Activated naive CD8-positive, alpha-beta T cell treated with anti-CD3 and anti-CD28 coated beads, Interleukin-2, amount 50 U/mL, for 24 hours (primary cell): ENCODE data around the gene GLRA1.
"Not testable (repeated sequence)": the region's sequence is repeated elsewhere in the genome, so short reads cannot be mapped to it uniquely, and the experiment has no call there.

Experiments
- ATAC-seq: fragments of 150-1000 bp; cut with Tn5 transposase; one replicate; pipeline ENCODE4 v1.10.0; 2021
- DNase-seq: peaks from one replicate; pipeline ENCODE4 v3.0.0; 2021
- H3K27ac Mint-ChIP-seq: one replicate; pipeline ENCODE4 v1.8.0; 2021; ENCODE audit warnings: mild to moderate bottlenecking, mixed read lengths
- H3K27me3 Mint-ChIP-seq: one replicate; pipeline ENCODE4 v1.8.0; 2021; ENCODE audit warnings: mixed read lengths
- H3K36me3 Mint-ChIP-seq: one replicate; pipeline ENCODE4 v1.8.0; 2021; ENCODE audit warnings: low read depth, mixed read lengths
- H3K4me1 Mint-ChIP-seq: one replicate; pipeline ENCODE4 v1.8.0; 2021; ENCODE audit warnings: mixed read lengths
- H3K4me3 Mint-ChIP-seq: one replicate; pipeline ENCODE4 v1.8.0; 2021; ENCODE audit warnings: mild to moderate bottlenecking, moderate library complexity, mixed read lengths
- H3K9me3 Mint-ChIP-seq: one replicate; pipeline ENCODE4 v1.8.0; 2021; ENCODE audit warnings: mixed read lengths

The GLRA1 gene

DNA sequence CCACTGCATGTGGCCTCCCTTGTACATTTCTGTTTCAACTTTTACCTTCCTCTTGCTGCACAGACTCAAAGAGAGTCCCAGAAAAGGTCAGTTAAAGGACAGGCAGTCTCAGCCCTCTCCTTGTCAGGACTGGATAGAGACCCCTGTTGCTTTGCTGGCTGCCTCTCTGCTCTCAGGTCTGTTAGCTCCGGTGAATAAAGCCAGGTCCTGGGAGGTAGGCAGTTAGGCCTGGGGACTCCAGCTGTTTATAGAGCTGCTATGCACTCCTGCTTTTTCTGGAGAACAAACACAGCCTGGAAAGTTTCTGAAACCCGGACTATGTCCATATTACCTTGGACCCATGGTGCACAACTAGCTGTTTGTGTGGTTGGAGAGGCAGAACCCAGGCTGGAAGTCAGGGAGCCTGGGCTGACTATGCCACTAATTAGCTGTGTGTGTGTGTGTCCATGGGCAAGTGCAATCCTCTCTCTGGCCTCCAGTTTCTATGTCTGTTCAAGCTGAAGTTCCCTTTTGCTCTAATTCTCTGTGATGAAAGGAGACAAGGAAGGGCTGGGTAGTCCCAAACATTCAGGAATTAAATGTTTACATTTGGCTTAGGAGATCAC, 42.9 kb downstream of the GLRA1 start:
- no peak overlapping the region for H3K27ac Mint-ChIP-seq
- peaks cover 12% of the 10 kb centered on the region for H3K9me3 Mint-ChIP-seq
- DNase-seq = no peak
- ATAC-seq = no peak
- H3K27me3 Mint-ChIP-seq = no peaks in the 10 kb centered on the region
- no peak overlapping the region for H3K4me3 Mint-ChIP-seq
- no peaks in the 10 kb centered on the region for H3K4me1 Mint-ChIP-seq
- peaks cover 3% of the 10 kb centered on the region for H3K36me3 Mint-ChIP-seq

DNA sequence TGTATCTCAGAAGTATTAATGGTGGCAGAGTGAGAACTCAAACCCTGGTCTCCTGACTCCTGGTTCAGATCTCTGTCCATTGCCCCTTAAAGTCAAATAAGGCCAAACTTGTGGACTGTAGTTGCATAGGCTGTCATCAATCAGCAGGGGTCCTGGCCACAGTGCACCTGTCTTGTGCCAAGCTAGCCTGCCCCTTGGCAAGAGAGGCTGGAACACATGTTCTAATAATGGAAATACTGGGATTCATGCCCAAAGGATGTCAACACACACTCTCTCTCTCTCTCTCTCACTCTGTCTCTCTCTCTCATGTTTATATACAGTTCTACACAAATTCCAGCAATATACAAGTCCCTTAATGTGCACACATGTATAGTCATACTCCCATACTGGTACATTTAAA, 44.3 kb downstream of the GLRA1 start:
- Mint-ChIP-seq H3K4me3 (no peak overlapping the region), H3K4me1 (no peaks in the 10 kb centered on the region), H3K27me3 (no peaks in the 10 kb centered on the region), H3K36me3 (peaks cover 3% of the 10 kb centered on the region), H3K9me3 (peaks cover 12% of the 10 kb centered on the region), H3K27ac (no peak overlapping the region)
- ATAC-seq = no peak
- no peak for DNase-seq

- H3K36me3 Mint-ChIP-seq = peaks cover 3% of the 10 kb centered on the region
- H3K27me3 Mint-ChIP-seq = no peaks in the 10 kb centered on the region
- ATAC-seq = no peak
- peaks cover 12% of the 10 kb centered on the region for H3K9me3 Mint-ChIP-seq
- no peak overlapping the region for H3K4me3 Mint-ChIP-seq
- H3K27ac Mint-ChIP-seq = no peak overlapping the region
- H3K4me1 Mint-ChIP-seq = peaks cover under 1% of the 10 kb centered on the region
- DNase-seq = no peak
These were observed 51.0 kb downstream of the GLRA1 start for GRCh38 chr5:151873701-151874100.

DNA sequence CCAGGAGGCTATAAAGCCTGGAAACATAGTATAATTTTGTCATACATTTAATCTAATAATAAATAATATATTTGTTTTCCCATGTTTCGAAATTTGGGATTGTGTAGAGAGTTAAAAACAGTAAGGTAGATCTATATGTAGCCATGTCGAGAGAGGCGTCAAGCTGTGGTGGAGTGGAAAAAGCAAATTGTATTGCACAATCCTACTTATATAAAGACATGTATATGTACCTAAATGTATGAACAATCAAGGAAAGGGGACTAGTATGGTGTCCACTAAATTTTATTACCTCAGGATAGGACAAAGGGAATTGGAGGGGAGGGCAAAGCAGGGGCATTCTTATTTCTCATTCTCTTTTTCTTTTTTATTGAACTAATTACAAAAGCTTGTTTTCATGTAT, 52.0 kb downstream of the GLRA1 start:
- no peaks in the 10 kb centered on the region for H3K27me3 Mint-ChIP-seq
- peaks cover 3% of the 10 kb centered on the region for H3K4me1 Mint-ChIP-seq
- peaks cover 3% of the 10 kb centered on the region for H3K36me3 Mint-ChIP-seq
- H3K4me3 Mint-ChIP-seq = no peak overlapping the region
- peaks cover 7% of the 10 kb centered on the region for H3K9me3 Mint-ChIP-seq
- DNase-seq (no peak), ATAC-seq (no peak)
- H3K27ac Mint-ChIP-seq = no peak overlapping the region

DNA sequence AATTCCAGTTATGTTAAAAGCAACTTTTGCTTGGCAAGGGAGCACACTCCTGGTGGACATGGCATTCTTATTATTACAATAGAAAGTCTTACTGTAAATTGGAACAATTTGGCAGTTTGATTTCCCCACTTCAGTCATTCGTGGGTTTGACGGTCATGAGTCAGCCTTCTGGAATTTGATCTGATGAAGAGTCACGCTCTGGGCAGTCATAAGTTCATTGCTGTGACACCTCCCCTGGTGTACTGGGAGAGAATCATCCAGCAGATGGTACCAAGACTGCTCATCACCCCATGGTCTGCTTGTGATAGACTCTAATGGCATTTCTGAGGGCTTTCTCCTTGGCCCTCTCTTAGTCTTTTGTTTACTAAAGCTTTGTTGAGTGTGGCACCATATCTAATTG, 53.8 kb downstream of the GLRA1 start:
- Mint-ChIP-seq H3K4me3 (no peak overlapping the region), H3K36me3 (no peaks in the 10 kb centered on the region), H3K27ac (no peak overlapping the region), H3K9me3 (no peaks in the 10 kb centered on the region), H3K27me3 (no peaks in the 10 kb centered on the region), H3K4me1 (peaks cover 3% of the 10 kb centered on the region)
- DNase-seq = no peak
- peak; percentile 76 for ATAC-seq

DNA sequence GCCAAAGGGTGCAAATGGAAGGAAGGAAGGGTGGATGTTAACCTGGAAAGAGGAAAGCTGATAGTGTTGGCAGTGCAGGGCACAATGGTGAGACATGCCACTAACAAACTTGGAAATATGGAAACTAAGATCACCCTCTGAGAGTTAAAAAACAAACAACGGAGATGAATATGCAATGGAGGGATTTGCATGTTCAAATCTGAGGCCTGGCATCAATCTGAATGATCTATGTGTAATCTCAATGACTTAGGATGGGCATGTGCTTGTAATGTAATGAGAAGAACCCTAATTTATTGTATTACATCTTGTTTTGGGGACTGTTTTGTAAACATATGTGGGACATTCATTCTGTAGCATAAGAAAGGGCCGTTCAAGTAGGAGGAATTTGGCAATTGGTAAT, 54.4 kb downstream of the GLRA1 start:
- no peak overlapping the region for H3K4me3 Mint-ChIP-seq
- ATAC-seq (no peak), DNase-seq (no peak)
- H3K9me3 Mint-ChIP-seq = no peaks in the 10 kb centered on the region
- no peaks in the 10 kb centered on the region for H3K36me3 Mint-ChIP-seq
- no peak overlapping the region for H3K27ac Mint-ChIP-seq
- H3K27me3 Mint-ChIP-seq = no peaks in the 10 kb centered on the region
- peaks cover 3% of the 10 kb centered on the region for H3K4me1 Mint-ChIP-seq

DNA sequence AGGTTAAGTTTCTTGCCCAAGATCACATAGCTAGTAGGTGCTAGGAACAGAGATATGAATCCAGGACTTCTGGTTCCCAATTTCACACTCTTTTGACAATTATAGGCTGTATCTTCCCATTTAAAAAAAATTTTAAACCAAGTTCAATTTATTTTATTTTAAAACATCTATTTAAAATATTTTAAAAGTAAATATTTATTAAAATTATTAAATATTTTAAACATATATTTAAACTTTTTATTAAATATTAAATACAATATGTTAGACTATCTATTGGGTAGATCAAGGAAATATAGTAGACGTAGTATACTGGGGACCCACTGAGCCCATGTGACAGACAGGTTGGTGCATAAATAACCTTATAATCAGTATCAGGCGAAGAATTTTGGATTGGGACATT, 54.8 kb downstream of the GLRA1 start:
- ATAC-seq = no peak
- Mint-ChIP-seq H3K4me1 (peaks cover 3% of the 10 kb centered on the region), H3K27me3 (no peaks in the 10 kb centered on the region), H3K4me3 (no peak overlapping the region), H3K9me3 (no peaks in the 10 kb centered on the region), H3K27ac (no peak overlapping the region), H3K36me3 (no peaks in the 10 kb centered on the region)
- no peak for DNase-seq

GRCh38 chr5:151868451-151868850, 56.2 kb downstream of the GLRA1 start:
- DNase-seq = no peak
- Mint-ChIP-seq H3K27ac (no peak overlapping the region), H3K36me3 (no peaks in the 10 kb centered on the region), H3K4me3 (no peak overlapping the region), H3K27me3 (no peaks in the 10 kb centered on the region), H3K4me1 (peaks cover 3% of the 10 kb centered on the region), H3K9me3 (no peaks in the 10 kb centered on the region)
- ATAC-seq = peak; percentile 52

DNA sequence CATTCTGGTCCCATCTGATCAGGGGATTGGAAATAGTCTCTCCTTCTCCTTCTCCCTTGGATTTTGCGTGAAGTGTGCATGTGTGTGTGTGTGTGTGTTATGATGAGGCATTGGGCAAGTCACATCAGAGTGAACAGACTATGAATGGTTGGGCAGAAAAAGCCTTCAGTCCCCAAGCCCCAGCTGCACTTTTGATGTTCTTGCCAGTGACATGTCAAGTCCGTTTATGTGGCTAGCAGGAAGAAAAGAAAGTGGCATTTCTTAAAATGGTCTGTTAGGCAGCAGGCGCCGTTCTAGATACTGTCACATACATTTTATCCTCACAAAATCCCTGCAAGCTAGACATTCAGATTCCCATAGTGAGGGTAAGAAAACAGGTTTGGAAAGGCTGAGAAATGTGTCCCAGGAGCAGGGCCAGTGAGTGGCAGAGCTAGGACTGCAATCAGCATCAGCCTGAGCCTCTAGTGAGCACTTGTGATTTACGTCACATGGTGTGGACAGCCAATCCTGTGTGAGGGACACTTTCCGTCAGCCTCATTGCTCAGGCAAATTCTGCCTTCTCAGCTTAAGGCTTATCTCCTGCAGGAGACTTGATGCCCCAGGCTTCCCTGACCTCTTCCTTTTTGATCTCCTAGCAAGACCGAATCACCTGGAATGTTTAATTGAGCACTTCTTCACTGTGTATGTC, 60.4 kb downstream of the GLRA1 start:
- no peak for ATAC-seq
- H3K27me3 Mint-ChIP-seq = no peaks in the 10 kb centered on the region
- H3K36me3 Mint-ChIP-seq = no peaks in the 10 kb centered on the region
- H3K4me3 Mint-ChIP-seq = no peak overlapping the region
- DNase-seq = no peak
- H3K9me3 Mint-ChIP-seq = no peaks in the 10 kb centered on the region
- H3K27ac Mint-ChIP-seq = no peak overlapping the region
- peaks cover 3% of the 10 kb centered on the region for H3K4me1 Mint-ChIP-seq

GRCh38 chr5:151863566-151863965, 61.1 kb downstream of the GLRA1 start:
- Mint-ChIP-seq H3K27ac (no peak overlapping the region), H3K4me1 (peaks cover under 1% of the 10 kb centered on the region), H3K27me3 (no peaks in the 10 kb centered on the region), H3K9me3 (no peaks in the 10 kb centered on the region), H3K36me3 (no peaks in the 10 kb centered on the region), H3K4me3 (no peak overlapping the region)
- ATAC-seq (no peak), DNase-seq (no peak)

DNA sequence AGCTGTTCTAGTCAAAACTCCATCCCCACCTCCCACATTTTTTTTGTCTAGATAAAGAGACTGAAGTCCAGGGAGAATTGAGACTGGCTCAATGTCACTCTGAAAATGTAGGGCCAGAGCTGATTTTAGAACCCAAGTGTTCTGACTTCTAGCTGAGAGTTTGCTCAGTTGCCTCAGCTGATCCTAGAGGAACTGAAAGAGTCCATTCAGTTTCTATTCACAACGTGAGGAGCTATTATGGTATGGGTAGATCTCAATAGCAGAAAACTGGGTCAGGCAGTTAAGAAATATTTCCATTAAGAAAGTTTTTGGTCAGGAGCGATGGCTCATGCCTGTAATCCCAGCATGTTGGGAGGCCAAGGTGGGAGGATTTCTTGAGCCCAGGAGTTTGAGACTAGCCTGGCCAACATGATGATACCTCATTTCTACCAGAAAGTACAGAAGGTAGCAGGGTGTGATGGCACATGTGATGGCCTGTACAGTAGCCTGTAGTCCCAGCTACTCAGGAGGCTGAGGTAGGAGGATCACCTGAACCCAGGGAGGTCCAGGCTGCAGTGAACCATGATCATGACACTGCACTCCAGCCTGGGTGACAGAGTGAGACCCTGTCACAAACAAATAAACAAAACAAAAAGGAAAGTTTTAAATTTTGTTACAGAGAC, 61.7 kb downstream of the GLRA1 start:
- no peaks in the 10 kb centered on the region for H3K27me3 Mint-ChIP-seq
- no peaks in the 10 kb centered on the region for H3K9me3 Mint-ChIP-seq
- no peak overlapping the region for H3K27ac Mint-ChIP-seq
- DNase-seq = no peak
- ATAC-seq = no peak
- H3K4me3 Mint-ChIP-seq = no peak overlapping the region
- H3K36me3 Mint-ChIP-seq = no peaks in the 10 kb centered on the region
- H3K4me1 Mint-ChIP-seq = no peaks in the 10 kb centered on the region

DNA sequence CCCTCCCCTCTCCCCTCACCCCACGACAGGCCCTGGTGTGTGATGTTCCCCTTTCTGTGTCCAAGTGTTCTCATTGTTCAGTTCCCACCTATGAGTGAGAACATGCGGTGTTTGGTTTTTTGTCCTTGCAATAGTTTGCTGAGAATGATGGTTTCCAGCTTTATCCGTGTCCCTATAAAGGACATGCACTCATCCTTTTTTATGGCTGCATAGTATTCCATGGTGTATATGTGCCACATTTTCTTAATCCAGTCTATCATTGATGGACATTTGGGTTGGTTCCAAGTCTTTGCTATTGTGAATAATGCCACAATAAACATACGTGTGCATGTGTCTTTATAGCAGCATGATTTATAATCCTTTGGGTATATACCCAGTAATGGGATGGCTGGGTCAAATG, 63.8 kb downstream of the GLRA1 start:
- ATAC-seq, DNase-seq, H3K27me3 Mint-ChIP-seq, H3K4me3 Mint-ChIP-seq, H3K4me1 Mint-ChIP-seq, H3K9me3 Mint-ChIP-seq, H3K27ac Mint-ChIP-seq, H3K36me3 Mint-ChIP-seq: not testable (repeated sequence)

DNA sequence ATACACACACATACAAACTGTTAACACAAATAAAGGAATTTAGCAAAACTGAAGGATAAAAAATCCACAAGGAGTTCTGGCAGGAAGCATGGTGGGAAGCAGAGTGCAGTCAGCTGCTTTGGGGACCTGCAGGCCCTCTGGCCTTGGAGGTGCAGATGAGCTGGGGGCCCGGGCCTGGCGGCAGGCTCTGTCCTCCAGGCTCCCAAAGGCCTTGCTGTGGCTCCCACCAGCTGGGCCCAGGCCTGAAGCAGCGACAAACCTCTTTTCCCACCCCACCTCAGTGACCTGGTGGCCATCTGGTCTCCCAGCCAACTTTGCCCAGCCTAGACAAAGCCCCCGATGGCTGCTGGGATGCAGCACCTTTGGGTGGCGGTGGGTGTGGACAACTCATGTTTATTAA, 67.8 kb downstream of the GLRA1 start:
- Mint-ChIP-seq H3K4me1 (no peaks in the 10 kb centered on the region), H3K9me3 (no peaks in the 10 kb centered on the region), H3K27me3 (no peaks in the 10 kb centered on the region), H3K36me3 (no peaks in the 10 kb centered on the region), H3K27ac (no peak overlapping the region), H3K4me3 (no peak overlapping the region)
- no peak for DNase-seq
- no peak for ATAC-seq

- DNase-seq = no peak
- no peak for ATAC-seq
- Mint-ChIP-seq H3K27ac (no peak overlapping the region), H3K27me3 (no peaks in the 10 kb centered on the region), H3K4me1 (no peaks in the 10 kb centered on the region), H3K4me3 (no peak overlapping the region), H3K36me3 (no peaks in the 10 kb centered on the region), H3K9me3 (no peaks in the 10 kb centered on the region)
These were observed 69.0 kb downstream of the GLRA1 start for GRCh38 chr5:151855701-151856100.

- DNase-seq = no peak
- Mint-ChIP-seq H3K36me3 (no peaks in the 10 kb centered on the region), H3K4me1 (no peaks in the 10 kb centered on the region), H3K9me3 (no peaks in the 10 kb centered on the region), H3K27ac (no peak overlapping the region), H3K27me3 (no peaks in the 10 kb centered on the region), H3K4me3 (no peak overlapping the region)
- ATAC-seq = no peak
These were observed 76.8 kb downstream of the GLRA1 start for GRCh38 chr5:151847871-151848270.
